GM21528 (cell line): ENCODE data around the gene HYPK.
A peak's percentile ranks its signal among the peaks of the same experiment; 100 is the strongest.

ENCODE experiments used
- ATAC-seq: cut with Tn5 transposase; IDR thresholded peaks from one replicate; pipeline ENCODE4 v1.9.1; 2021; ENCODE audit warnings: mild to moderate bottlenecking, moderate library complexity; ENCODE audit not compliant: unreplicated experiment, low FRiP score

Gene HYPK

GRCh38 chr15:43800286-43801141, at the start of gene HYPK:
Gene HYPK (plus strand): TSS chr15:43800599. CDS start chr15:43800623, 24 bp downstream.
- peak; percentile 87 for ATAC-seq

GRCh38 chr15:43751885-43752284, 48.5 kb upstream of the HYPK start:
- ATAC-seq: no peak

GRCh38 chr15:43762824-43763223, 37.6 kb upstream of the HYPK start:
- no peak for ATAC-seq

- ATAC-seq: no peak
These were observed 36.5 kb upstream of the HYPK start for GRCh38 chr15:43763819-43764446.

GRCh38 chr15:43769584-43770228, 30.7 kb upstream of the HYPK start:
- ATAC-seq: no peak

- no peak for ATAC-seq
These were observed 28.6 kb upstream of the HYPK start for GRCh38 chr15:43771816-43772215.

- ATAC-seq: no peak
These were observed 27.8 kb upstream of the HYPK start for GRCh38 chr15:43772624-43773023.

GRCh38 chr15:43774062-43774461, 26.3 kb upstream of the HYPK start:
- no peak for ATAC-seq

- ATAC-seq: no peak
These were observed 24.9 kb upstream of the HYPK start for GRCh38 chr15:43775411-43775965.

GRCh38 chr15:43776101-43776717, 24.2 kb upstream of the HYPK start:
- peak; percentile 41 for ATAC-seq

GRCh38 chr15:43776718-43777266, 23.6 kb upstream of the HYPK start, which contains the start of gene ELL3:
Gene ELL3 (minus strand): TSS chr15:43776966. CDS start chr15:43776901, 65 bp downstream.
- peak; percentile 45 for ATAC-seq

GRCh38 chr15:43777267-43777914, 23.0 kb upstream of the HYPK start:
- ATAC-seq: peak; percentile 59

- no peak for ATAC-seq
These were observed 21.4 kb upstream of the HYPK start for GRCh38 chr15:43779016-43779415.

GRCh38 chr15:43789409-43789808, 11.0 kb upstream of the HYPK start:
- ATAC-seq: no peak

- peak; percentile 88 for ATAC-seq
These were observed 8.2 kb upstream of the HYPK start, which contains the start of gene SERF2 for GRCh38 chr15:43791993-43792760. Gene SERF2 (plus strand): TSS chr15:43792320. CDS start chr15:43792377, 57 bp downstream.

- ATAC-seq: no peak
These were observed 7.5 kb upstream of the HYPK start for GRCh38 chr15:43792761-43793476.

GRCh38 chr15:43793647-43794046, 6.8 kb upstream of the HYPK start:
- no peak for ATAC-seq
